Liver (tissue), 9 donors: ENCODE data around the gene PTPRN2. TPM values are rescaled to one million over a fixed set of nuclear protein-coding genes. Genes with fewer than 3 reads are reported as not detected.

Source experiments
- DNase-seq: peaks from one replicate; pipeline ENCODE4 v3.0.0-alpha.2; 2017; ENCODE audit warnings: low spot score
- H3K27ac ChIP-seq, 2 donors: one replicate each; pipeline ENCODE4 v1.7.0; 2013; ENCODE audit warnings: inconsistent platforms in 2 of 2, low read length in 2 of 2, control low read depth in 1 of 2, low read depth in 1 of 2, mild to moderate bottlenecking in 1 of 2
- H3K27me3 ChIP-seq, 4 donors: one replicate each; pipeline versions ENCODE4 v1.6.1 to v1.7.0; 2013; ENCODE audit warnings: low read length in 3 of 4, inconsistent platforms in 1 of 4, mild to moderate bottlenecking in 1 of 4, moderate library complexity in 1 of 4; ENCODE audit not compliant: control insufficient read depth in 4 of 4, insufficient read depth in 4 of 4
- H3K36me3 ChIP-seq, 4 donors: one replicate each; pipeline versions ENCODE4 v1.6.1 to v1.7.0; 2013; ENCODE audit warnings: low read length in 3 of 4, mild to moderate bottlenecking in 3 of 4, low read depth in 1 of 4, moderate library complexity in 1 of 4; ENCODE audit not compliant: control insufficient read depth in 4 of 4, insufficient read depth in 3 of 4
- H3K4me1 ChIP-seq, 4 donors: one replicate each; pipeline versions ENCODE4 v1.6.1 to v1.7.0; 2013; ENCODE audit warnings: low read length in 3 of 4, mild to moderate bottlenecking in 3 of 4, moderate library complexity in 1 of 4; ENCODE audit not compliant: control insufficient read depth in 4 of 4, insufficient read depth in 4 of 4
- H3K4me3 ChIP-seq, 3 donors: one replicate each; pipeline versions ENCODE4 v1.6.1 to v1.7.0; 2013; ENCODE audit warnings: low read length in 3 of 3, control low read depth in 1 of 3, low read depth in 1 of 3, mild to moderate bottlenecking in 1 of 3
- H3K9ac ChIP-seq, 2 donors: one replicate each; pipeline ENCODE4 v1.7.0; 2013; ENCODE audit warnings: low read length in 2 of 2, mild to moderate bottlenecking in 2 of 2, moderate library complexity in 2 of 2, control low read depth in 1 of 2, low read depth in 1 of 2
- H3K9me3 ChIP-seq, 4 donors: one replicate each; pipeline versions ENCODE4 v1.6.1 to v1.7.0; 2013; ENCODE audit warnings: low read length in 3 of 4; ENCODE audit not compliant: control insufficient read depth in 4 of 4
- CTCF ChIP-seq: fragments of 150-350 bp; IDR thresholded peaks from 2 replicates; pipeline ENCODE4 v1.5.1; 2017; ENCODE audit warnings: improper control_type of control experiment, low read depth, low read length; ENCODE audit not compliant: missing input control
- EGR1 ChIP-seq, 2 donors: IDR thresholded peaks; 2 replicates each; pipeline ENCODE4 v1.6.1; 2016 to 2018; ENCODE audit warnings: antibody characterized with exemption in 2 of 2, low read depth in 2 of 2
- FOXA1 ChIP-seq: IDR thresholded peaks from 2 replicates; pipeline ENCODE4 v1.6.1; 2016; ENCODE audit warnings: antibody characterized with exemption
- FOXA2 ChIP-seq: IDR thresholded peaks from 2 replicates; pipeline ENCODE4 v1.6.1; 2016; ENCODE audit warnings: antibody characterized with exemption
- GABPA ChIP-seq, 2 donors: IDR thresholded peaks in 1 of 2; conservative IDR thresholded peaks in 1 of 2; 2 replicates each; pipeline ENCODE4 v1.6.1; 2016; ENCODE audit warnings: antibody characterized with exemption in 2 of 2, mild to moderate bottlenecking in 1 of 2, moderate library complexity in 1 of 2
- HNF4A ChIP-seq, 2 donors: conservative IDR thresholded peaks; 2 replicates each; pipeline ENCODE4 v1.6.1; 2016; ENCODE audit warnings: antibody characterized with exemption in 2 of 2, mild to moderate bottlenecking in 2 of 2
- HNF4G ChIP-seq: IDR thresholded peaks from 2 replicates; pipeline ENCODE4 v1.6.1; 2016; ENCODE audit warnings: antibody characterized with exemption
- JUND ChIP-seq, 2 donors: IDR thresholded peaks; 2 replicates each; pipeline ENCODE4 v1.6.1; 2016; ENCODE audit warnings: antibody characterized with exemption in 2 of 2
- MAX ChIP-seq: IDR thresholded peaks from 2 replicates; pipeline ENCODE4 v1.6.1; 2016; ENCODE audit warnings: antibody characterized with exemption
- NR2F2 ChIP-seq: IDR thresholded peaks from 2 replicates; pipeline ENCODE4 v1.6.1; 2016; ENCODE audit warnings: antibody characterized with exemption
- RAD21 ChIP-seq, 2 donors: IDR thresholded peaks; 2 replicates each; pipeline ENCODE4 v1.6.1; 2016; ENCODE audit warnings: antibody characterized with exemption in 2 of 2, mild to moderate bottlenecking in 2 of 2
- REST ChIP-seq: IDR thresholded peaks from 2 replicates; pipeline ENCODE4 v1.6.1; 2016; ENCODE audit warnings: antibody characterized with exemption, mild to moderate bottlenecking
- RXRA ChIP-seq, 2 donors: IDR thresholded peaks; 2 replicates each; pipeline ENCODE4 v1.6.1; 2017 to 2018; ENCODE audit warnings: antibody characterized with exemption in 2 of 2, mild to moderate bottlenecking in 1 of 2
- SP1 ChIP-seq: IDR thresholded peaks from 2 replicates; pipeline ENCODE4 v1.6.1; 2018; ENCODE audit warnings: antibody characterized with exemption, mild to moderate bottlenecking
- TAF1 ChIP-seq: conservative IDR thresholded peaks from 2 replicates; pipeline ENCODE4 v1.6.1; 2016; ENCODE audit warnings: antibody characterized with exemption, mild to moderate bottlenecking
- YY1 ChIP-seq: IDR thresholded peaks from 2 replicates; pipeline ENCODE4 v1.6.1; 2016; ENCODE audit warnings: antibody characterized with exemption, mild to moderate bottlenecking
- WGBS: extraction: QIAGEN DNeasy Blood & Tissue Kit; methylation state at CpG from one replicate; pipeline ENCODE4 v1.1.7; 2013; 5-methylcytosine and 5-hydroxymethylcytosine counted together
- polyA plus RNA-seq, 2 donors: library from polyadenylated mRNA; stranded (reverse) in 1 of 2; unstranded in 1 of 2; fragments of 200-250 nt in 1 of 2; fragments of >200 nt in 1 of 2; fragmentation: Nextera tagmentation in 1 of 2; extraction: Ambion mirVana in 1 of 2; gene quantifications; one replicate each; pipeline versions ENCODE4 v1.2.1 to v1.2.3, GENCODE V29; 2013 to 2015
- total RNA-seq, 2 donors: library from RNA; depleted of rRNA; stranded (reverse); fragments of >200 nt; gene quantifications; one replicate each; pipeline ENCODE4 v1.2.3, GENCODE V29; 2014
- TF ChIP-seq, protein P1 (sequence below): IDR thresholded peaks from 2 replicates; pipeline ENCODE4 v1.6.1; 2016; ENCODE audit warnings: antibody characterized with exemption
- TF ChIP-seq, protein P2 (sequence below): IDR thresholded peaks from 2 replicates; pipeline ENCODE4 v1.6.1; 2016; ENCODE audit warnings: antibody characterized with exemption
- donor health status: healthy.
- donor health status: healthy.
- donor health status: healthy.
- donor health status: healthy.
- donor health status: healthy.

PTPRN2 gene
- total and polyA plus RNA-seq, 4 donors, result 0.75 to 1.9 (median 1.1) TPM

DNA sequence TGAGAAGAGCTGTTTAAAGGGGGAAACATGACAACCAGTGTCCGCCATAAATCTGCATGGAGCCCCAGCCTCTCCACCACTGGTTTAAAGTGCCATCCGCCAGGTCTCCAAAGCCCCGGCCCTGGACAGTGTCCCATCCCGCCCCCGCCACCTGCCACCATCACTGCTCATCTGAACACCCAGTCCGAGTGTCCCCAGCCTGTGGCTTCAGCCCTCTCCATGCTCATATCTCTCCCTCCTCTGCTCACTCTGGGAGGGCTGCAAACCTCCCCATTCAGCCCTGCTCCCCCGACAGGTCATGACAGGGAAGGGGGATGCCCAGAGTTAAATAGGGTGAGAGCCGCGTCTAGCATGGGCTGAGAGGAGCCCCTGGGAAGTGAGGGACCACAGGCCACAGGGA, 984.6 kb downstream of the PTPRN2 start:
- H3K36me3 ChIP-seq, result no peaks in the 10 kb centered on the region
- H3K4me3 ChIP-seq, result no peak overlapping the region
- H3K9ac ChIP-seq, result no peak overlapping the region
- no peak for DNase-seq
- no peak overlapping the region for H3K27ac ChIP-seq
- 92% methylated on average over 9 of the region's 9 CpGs for WGBS
- no peaks in the 10 kb centered on the region for H3K4me1 ChIP-seq
- H3K9me3 ChIP-seq, result no peaks in the 10 kb centered on the region
- no peak for TF ChIP-seq TAF1
- TF ChIP-seq JUND (IDR thresholded peaks at IDR 0.05), result no peak
- no peak for TF ChIP-seq GABPA (IDR thresholded peaks at IDR 0.05 in 1 of 2, conservative IDR thresholded peaks at IDR 0.05 in 1 of 2)
- no peak for TF ChIP-seq HNF4G
- TF ChIP-seq HNF4A (conservative IDR thresholded peaks at IDR 0.05), result no peak
- TF ChIP-seq FOXA2, result no peak
- no peak for TF ChIP-seq EGR1 (IDR thresholded peaks at IDR 0.05; ENCODE audit: low read depth in 2 of 2)
- no peak for TF ChIP-seq MAX
- TF ChIP-seq, protein P1, sequence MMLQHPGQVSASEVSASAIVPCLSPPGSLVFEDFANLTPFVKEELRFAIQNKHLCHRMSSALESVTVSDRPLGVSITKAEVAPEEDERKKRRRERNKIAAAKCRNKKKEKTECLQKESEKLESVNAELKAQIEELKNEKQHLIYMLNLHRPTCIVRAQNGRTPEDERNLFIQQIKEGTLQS, result no peak
- TF ChIP-seq YY1, result no peak
- no peak for TF ChIP-seq SP1
- TF ChIP-seq REST, result no peak
- TF ChIP-seq RAD21 (IDR thresholded peaks at IDR 0.05), result no peak
- TF ChIP-seq RXRA (IDR thresholded peaks at IDR 0.05), result no peak
- TF ChIP-seq, protein P2, sequence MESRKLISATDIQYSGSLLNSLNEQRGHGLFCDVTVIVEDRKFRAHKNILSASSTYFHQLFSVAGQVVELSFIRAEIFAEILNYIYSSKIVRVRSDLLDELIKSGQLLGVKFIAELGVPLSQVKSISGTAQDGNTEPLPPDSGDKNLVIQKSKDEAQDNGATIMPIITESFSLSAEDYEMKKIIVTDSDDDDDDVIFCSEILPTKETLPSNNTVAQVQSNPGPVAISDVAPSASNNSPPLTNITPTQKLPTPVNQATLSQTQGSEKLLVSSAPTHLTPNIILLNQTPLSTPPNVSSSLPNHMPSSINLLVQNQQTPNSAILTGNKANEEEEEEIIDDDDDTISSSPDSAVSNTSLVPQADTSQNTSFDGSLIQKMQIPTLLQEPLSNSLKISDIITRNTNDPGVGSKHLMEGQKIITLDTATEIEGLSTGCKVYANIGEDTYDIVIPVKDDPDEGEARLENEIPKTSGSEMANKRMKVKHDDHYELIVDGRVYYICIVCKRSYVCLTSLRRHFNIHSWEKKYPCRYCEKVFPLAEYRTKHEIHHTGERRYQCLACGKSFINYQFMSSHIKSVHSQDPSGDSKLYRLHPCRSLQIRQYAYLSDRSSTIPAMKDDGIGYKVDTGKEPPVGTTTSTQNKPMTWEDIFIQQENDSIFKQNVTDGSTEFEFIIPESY, result no peak
- TF ChIP-seq FOXA1, result no peak
- no peak for TF ChIP-seq NR2F2
- no peak for TF ChIP-seq CTCF
- H3K27me3 ChIP-seq, result peaks cover 0 to 4% (median 0%) of the 10 kb centered on the region in 4 donors

DNA sequence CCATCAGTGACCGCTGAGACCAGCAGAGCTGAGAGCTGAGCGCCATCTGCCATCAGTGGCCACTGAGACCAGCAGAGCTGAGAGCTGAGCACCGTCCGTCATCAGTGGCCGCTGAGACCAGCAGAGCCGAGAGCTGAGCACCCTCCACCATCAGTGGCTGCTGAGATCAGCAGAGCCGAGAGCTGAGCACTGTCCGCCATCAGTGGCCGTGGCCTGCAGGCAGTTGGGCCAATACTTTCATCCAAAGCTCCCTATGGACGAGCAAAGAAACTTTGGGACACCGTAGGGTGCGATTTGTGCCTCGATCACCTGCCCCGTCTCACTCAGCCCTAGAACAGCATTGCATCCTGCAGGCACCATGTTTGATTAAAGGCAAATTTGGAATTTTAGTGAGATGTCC, 985.0 kb downstream of the PTPRN2 start:
- WGBS, result 95% methylated on average over 14 of the region's 14 CpGs
- Histone ChIP-seq H3K36me3 (no peaks in the 10 kb centered on the region), H3K4me1 (no peaks in the 10 kb centered on the region), H3K9me3 (no peaks in the 10 kb centered on the region), H3K27ac (no peak overlapping the region), H3K27me3 (peaks cover 0 to 4% (median 0%) of the 10 kb centered on the region in 4 donors), H3K9ac (no peak overlapping the region), H3K4me3 (no peak overlapping the region)
- no peak for DNase-seq
- no peak for TF ChIP-seq HNF4A (conservative IDR thresholded peaks at IDR 0.05)
- TF ChIP-seq MAX, result no peak
- no peak for TF ChIP-seq GABPA (IDR thresholded peaks at IDR 0.05 in 1 of 2, conservative IDR thresholded peaks at IDR 0.05 in 1 of 2)
- TF ChIP-seq, protein P2, result no peak
- TF ChIP-seq, protein P1, result no peak
- no peak for TF ChIP-seq HNF4G
- no peak for TF ChIP-seq FOXA2
- no peak for TF ChIP-seq NR2F2
- TF ChIP-seq RAD21 (IDR thresholded peaks at IDR 0.05), result no peak
- TF ChIP-seq TAF1, result no peak
- TF ChIP-seq REST, result no peak
